Heart left ventricle (tissue), 13 donors: ENCODE results near the gene KRTAP10-8.

ENCODE experiments used
- CTCF ChIP-seq, 12 donors: fragments of 200-600 bp; sonication (generic) in 4 of 12; IDR thresholded peaks; one replicate each; pipeline versions ENCODE4 v1.5.0 to v1.8.0; 2018 to 2022; ENCODE audit warnings: antibody characterized with exemption in 12 of 12, mild to moderate bottlenecking in 5 of 12
- POLR2A ChIP-seq, 2 donors: fragments of 450-650 bp; IDR thresholded peaks; one replicate each; pipeline ENCODE4 v1.6.1; 2017; ENCODE audit warnings: antibody characterized with exemption in 2 of 2, mild to moderate bottlenecking in 2 of 2, moderate library complexity in 2 of 2
- donor health status: ischemic (EF 13 %, LVEDD 7.1; RV severe dilation, severe dysfunction).
- donor health status: DM: no; HTN: yes; CAD: no.
- donor health status: DM: no; HTN: no; CAD: no.
- donor health status: ischemic (EF 25% LVEDD 6.9; RV normal size, moderate dysfunction).
- donor health status: ischemic (EF 25% LVEDD 5.7; RV mildly dilated, moderate dysfunction).
- donor health status: ischemic (EF 35%, LVEDD 5.7; RV mildly dilated, moderate dysfunction).
- donor health status: nonischemic (EF 11% LVEDD 7.7; RV severe dilation, severe dysfunction).
- donor health status: DM: yes; HTN: yes; CAD: no.
- donor health status: PGD.
- donor health status: ischemic (EF 29% LVEDD 5.4; RV normal size, mild dysfunction).
- donor health status: nonischemic (EF 23%, LVEDD 6.1; RV moderate dilation, normal function).

- TF ChIP-seq POLR2A (IDR thresholded peaks at IDR 0.05): no peak
- TF ChIP-seq CTCF (IDR thresholded peaks at IDR 0.05): no peak
Measured at GRCh38 chr21:44585892-44586291, 26.0 kb upstream of the KRTAP10-8 start.
